GM20431 (cell line): ENCODE results near the gene ACOT4.
"Not testable (repeated sequence)": the region's sequence is repeated elsewhere in the genome, so short reads cannot be mapped to it uniquely, and the experiment has no call there.

ENCODE experiments used
- in situ Hi-C: fragments of 300-500 bp; cut with MseI, MboI; formaldehyde crosslinking; loops from one replicate; pipeline ENCODE4 v1.15.0; 2020; ENCODE audit warnings: low sequenced_read_pairs; ENCODE audit not compliant: unreplicated experiment

ACOT4 gene

GRCh38 chr14:73591690-73592449, at the start of gene ACOT4:
Gene ACOT4, plus strand, starts transcription at chr14:73591873. Its CDS starts 87 bp downstream, at chr14:73591960.
- in situ Hi-C loops = no loop called here

GRCh38 chr14:73542961-73543360, 48.7 kb upstream of the ACOT4 start:
- in situ Hi-C loops = not testable (repeated sequence)

GRCh38 chr14:73545353-73545752, 46.3 kb upstream of the ACOT4 start:
- in situ Hi-C loops = not testable (repeated sequence)

- in situ Hi-C loops = not testable (repeated sequence)
Measured at GRCh38 chr14:73549097-73549496, 42.6 kb upstream of the ACOT4 start.

- in situ Hi-C loops = not testable (repeated sequence)
Measured at GRCh38 chr14:73549889-73550524, 41.7 kb upstream of the ACOT4 start.

- in situ Hi-C loops = no loop called here
Measured at GRCh38 chr14:73553845-73554244, 37.8 kb upstream of the ACOT4 start.

- in situ Hi-C loops = not testable (repeated sequence)
Measured at GRCh38 chr14:73557201-73557600, 34.5 kb upstream of the ACOT4 start.

- in situ Hi-C loops = not testable (repeated sequence)
Measured at GRCh38 chr14:73558238-73558637, 33.4 kb upstream of the ACOT4 start.

- in situ Hi-C loops = not testable (repeated sequence)
Measured at GRCh38 chr14:73562256-73562655, 29.4 kb upstream of the ACOT4 start.

- in situ Hi-C loops = not testable (repeated sequence)
Measured at GRCh38 chr14:73562696-73563095, 29.0 kb upstream of the ACOT4 start.

GRCh38 chr14:73566431-73566830, 25.2 kb upstream of the ACOT4 start:
- in situ Hi-C loops = not testable (repeated sequence)

- in situ Hi-C loops = not testable (repeated sequence)
Measured at GRCh38 chr14:73566935-73567334, 24.7 kb upstream of the ACOT4 start.

- in situ Hi-C loops = no loop called here
Measured at GRCh38 chr14:73567358-73567757, 24.3 kb upstream of the ACOT4 start.

- in situ Hi-C loops = no loop called here
Measured at GRCh38 chr14:73567951-73568885, 23.5 kb upstream of the ACOT4 start.

GRCh38 chr14:73568886-73569184, 22.8 kb upstream of the ACOT4 start:
- in situ Hi-C loops = not testable (repeated sequence)

GRCh38 chr14:73569185-73569958, 22.3 kb upstream of the ACOT4 start, which contains the start of gene ACOT2:
Gene ACOT2, plus strand, starts transcription at chr14:73569213. Its CDS starts 28 bp downstream, at chr14:73569241.
- in situ Hi-C loops = not testable (repeated sequence)

- in situ Hi-C loops = not testable (repeated sequence)
Measured at GRCh38 chr14:73570913-73571312, 20.8 kb upstream of the ACOT4 start.

- in situ Hi-C loops = not testable (repeated sequence)
Measured at GRCh38 chr14:73573034-73573433, 18.6 kb upstream of the ACOT4 start.

GRCh38 chr14:73573740-73574139, 17.9 kb upstream of the ACOT4 start:
- in situ Hi-C loops = not testable (repeated sequence)

GRCh38 chr14:73574251-73574650, 17.4 kb upstream of the ACOT4 start:
- in situ Hi-C loops = not testable (repeated sequence)
